Measurements from ENCODE around the gene ZNG1A. TPM values are rescaled to one million over a fixed set of nuclear protein-coding genes. Genes with fewer than 3 reads are reported as not detected.

ZNG1A gene
- total and polyA plus RNA-seq, 2 experiments from 2014 or later: 70.3 to 180 TPM

DNA sequence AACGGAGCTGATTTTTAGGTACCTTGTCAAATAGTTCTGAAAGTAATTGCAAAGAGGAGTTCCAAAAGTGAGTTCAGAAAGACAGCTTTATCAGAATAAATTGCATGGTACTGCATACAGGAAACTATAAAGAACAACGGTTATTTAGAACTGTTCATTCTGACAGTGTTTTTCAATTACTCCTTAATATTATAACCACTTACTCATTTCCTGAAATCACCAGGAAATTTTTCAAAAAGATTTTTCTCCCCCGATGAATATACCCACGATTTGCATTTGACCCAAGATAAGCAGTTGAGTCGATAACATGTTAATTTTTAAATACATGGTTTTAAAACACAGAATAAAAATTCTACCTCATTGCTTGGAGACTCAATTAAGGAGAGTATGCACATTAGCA lies 45.2 kb upstream of the ZNG1A start (continued):
- TF ChIP-seq STAT1 (IDR thresholded peaks at IDR 0.05; ENCODE audit: unreplicated experiment) (no peak), EZH2 (IDR thresholded peaks at IDR 0.05; ENCODE audit: low read depth, unreplicated experiment) (no peak), ZNF114 (CRISPR knock-in tag; IDR thresholded peaks at IDR 0.05) (no peak)
- TF ChIP-seq, protein P1, sequence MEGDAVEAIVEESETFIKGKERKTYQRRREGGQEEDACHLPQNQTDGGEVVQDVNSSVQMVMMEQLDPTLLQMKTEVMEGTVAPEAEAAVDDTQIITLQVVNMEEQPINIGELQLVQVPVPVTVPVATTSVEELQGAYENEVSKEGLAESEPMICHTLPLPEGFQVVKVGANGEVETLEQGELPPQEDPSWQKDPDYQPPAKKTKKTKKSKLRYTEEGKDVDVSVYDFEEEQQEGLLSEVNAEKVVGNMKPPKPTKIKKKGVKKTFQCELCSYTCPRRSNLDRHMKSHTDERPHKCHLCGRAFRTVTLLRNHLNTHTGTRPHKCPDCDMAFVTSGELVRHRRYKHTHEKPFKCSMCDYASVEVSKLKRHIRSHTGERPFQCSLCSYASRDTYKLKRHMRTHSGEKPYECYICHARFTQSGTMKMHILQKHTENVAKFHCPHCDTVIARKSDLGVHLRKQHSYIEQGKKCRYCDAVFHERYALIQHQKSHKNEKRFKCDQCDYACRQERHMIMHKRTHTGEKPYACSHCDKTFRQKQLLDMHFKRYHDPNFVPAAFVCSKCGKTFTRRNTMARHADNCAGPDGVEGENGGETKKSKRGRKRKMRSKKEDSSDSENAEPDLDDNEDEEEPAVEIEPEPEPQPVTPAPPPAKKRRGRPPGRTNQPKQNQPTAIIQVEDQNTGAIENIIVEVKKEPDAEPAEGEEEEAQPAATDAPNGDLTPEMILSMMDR (conservative IDR thresholded peaks at IDR 0.05; ENCODE audit: low read depth in 2 of 2): no peak
- TF ChIP-seq, protein P2, sequence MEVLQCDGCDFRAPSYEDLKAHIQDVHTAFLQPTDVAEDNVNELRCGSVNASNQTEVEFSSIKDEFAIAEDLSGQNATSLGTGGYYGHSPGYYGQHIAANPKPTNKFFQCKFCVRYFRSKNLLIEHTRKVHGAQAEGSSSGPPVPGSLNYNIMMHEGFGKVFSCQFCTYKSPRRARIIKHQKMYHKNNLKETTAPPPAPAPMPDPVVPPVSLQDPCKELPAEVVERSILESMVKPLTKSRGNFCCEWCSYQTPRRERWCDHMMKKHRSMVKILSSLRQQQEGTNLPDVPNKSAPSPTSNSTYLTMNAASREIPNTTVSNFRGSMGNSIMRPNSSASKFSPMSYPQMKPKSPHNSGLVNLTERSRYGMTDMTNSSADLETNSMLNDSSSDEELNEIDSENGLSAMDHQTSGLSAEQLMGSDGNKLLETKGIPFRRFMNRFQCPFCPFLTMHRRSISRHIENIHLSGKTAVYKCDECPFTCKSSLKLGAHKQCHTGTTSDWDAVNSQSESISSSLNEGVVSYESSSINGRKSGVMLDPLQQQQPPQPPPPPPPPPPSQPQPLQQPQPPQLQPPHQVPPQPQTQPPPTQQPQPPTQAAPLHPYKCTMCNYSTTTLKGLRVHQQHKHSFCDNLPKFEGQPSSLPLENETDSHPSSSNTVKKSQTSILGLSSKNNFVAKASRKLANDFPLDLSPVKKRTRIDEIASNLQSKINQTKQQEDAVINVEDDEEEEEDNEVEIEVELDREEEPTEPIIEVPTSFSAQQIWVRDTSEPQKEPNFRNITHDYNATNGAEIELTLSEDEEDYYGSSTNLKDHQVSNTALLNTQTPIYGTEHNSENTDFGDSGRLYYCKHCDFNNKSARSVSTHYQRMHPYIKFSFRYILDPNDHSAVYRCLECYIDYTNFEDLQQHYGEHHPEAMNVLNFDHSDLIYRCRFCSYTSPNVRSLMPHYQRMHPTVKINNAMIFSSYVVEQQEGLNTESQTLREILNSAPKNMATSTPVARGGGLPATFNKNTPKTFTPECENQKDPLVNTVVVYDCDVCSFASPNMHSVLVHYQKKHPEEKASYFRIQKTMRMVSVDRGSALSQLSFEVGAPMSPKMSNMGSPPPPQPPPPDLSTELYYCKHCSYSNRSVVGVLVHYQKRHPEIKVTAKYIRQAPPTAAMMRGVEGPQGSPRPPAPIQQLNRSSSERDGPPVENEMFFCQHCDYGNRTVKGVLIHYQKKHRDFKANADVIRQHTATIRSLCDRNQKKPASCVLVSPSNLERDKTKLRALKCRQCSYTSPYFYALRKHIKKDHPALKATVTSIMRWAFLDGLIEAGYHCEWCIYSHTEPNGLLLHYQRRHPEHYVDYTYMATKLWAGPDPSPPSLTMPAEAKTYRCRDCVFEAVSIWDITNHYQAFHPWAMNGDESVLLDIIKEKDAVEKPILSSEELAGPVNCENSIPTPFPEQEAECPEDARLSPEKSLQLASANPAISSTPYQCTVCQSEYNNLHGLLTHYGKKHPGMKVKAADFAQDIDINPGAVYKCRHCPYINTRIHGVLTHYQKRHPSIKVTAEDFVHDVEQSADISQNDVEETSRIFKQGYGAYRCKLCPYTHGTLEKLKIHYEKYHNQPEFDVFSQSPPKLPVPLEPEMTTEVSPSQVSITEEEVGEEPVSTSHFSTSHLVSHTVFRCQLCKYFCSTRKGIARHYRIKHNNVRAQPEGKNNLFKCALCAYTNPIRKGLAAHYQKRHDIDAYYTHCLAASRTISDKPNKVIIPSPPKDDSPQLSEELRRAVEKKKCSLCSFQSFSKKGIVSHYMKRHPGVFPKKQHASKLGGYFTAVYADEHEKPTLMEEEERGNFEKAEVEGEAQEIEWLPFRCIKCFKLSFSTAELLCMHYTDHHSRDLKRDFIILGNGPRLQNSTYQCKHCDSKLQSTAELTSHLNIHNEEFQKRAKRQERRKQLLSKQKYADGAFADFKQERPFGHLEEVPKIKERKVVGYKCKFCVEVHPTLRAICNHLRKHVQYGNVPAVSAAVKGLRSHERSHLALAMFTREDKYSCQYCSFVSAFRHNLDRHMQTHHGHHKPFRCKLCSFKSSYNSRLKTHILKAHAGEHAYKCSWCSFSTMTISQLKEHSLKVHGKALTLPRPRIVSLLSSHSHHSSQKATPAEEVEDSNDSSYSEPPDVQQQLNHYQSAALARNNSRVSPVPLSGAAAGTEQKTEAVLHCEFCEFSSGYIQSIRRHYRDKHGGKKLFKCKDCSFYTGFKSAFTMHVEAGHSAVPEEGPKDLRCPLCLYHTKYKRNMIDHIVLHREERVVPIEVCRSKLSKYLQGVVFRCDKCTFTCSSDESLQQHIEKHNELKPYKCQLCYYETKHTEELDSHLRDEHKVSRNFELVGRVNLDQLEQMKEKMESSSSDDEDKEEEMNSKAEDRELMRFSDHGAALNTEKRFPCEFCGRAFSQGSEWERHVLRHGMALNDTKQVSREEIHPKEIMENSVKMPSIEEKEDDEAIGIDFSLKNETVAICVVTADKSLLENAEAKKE (CRISPR knock-in tag; IDR thresholded peaks at IDR 0.05): no peak

DNA sequence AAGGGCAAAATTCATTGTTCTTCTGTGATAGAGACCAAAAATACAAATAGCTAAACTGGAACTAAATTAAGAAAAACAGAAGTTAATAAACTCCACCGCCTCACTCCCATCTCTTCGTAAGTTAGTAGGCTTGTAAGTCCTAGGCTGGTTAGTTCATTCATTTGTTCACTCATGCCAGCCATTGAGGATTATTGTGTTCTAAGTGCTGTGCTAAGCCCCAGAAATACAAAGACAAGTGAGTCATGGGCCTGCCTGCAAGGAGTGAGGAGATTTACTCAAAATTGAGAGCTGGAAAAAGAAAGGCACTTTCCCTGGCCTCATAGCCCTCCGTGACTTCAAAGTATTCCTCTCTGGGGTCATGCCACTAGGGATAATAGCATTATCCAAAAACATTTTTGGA lies 44.3 kb upstream of the ZNG1A start:
- no peaks in the 10 kb centered on the region for H3K79me2 ChIP-seq (replicated peaks; ENCODE audit: insufficient read depth)
- Mint-ChIP-seq H3K4me3 (no peak overlapping the region), H3K27me3 (ENCODE audit: insufficient read depth, low read depth, poor library complexity) (no peaks in the 10 kb centered on the region), H3K36me3 (ENCODE audit: low read depth) (no peaks in the 10 kb centered on the region), H3K9me3 (no peaks in the 10 kb centered on the region), H3K27ac (no peak overlapping the region), H3K4me1 (peaks cover 9% of the 10 kb centered on the region)
- no peak overlapping the region for H3K4me3 ChIP-seq
- no peak overlapping the region for H3K27ac ChIP-seq (ENCODE audit: low read depth)
- H3K4me1 ChIP-seq (ENCODE audit: insufficient read depth): no peaks in the 10 kb centered on the region
- DNase-seq (ENCODE audit: low spot score): no peak
- no peaks in the 10 kb centered on the region for H3F3A ChIP-seq (replicated peaks; ENCODE audit: low read depth)
- no peaks in the 10 kb centered on the region for H3K36me3 ChIP-seq (ENCODE audit: insufficient read depth)
- no peak overlapping the region for H3K4me2 ChIP-seq
- no peaks in the 10 kb centered on the region for H3K27me3 ChIP-seq (ENCODE audit: insufficient read depth)
- H2AFZ ChIP-seq: no peak overlapping the region
- H3K9me2 ChIP-seq (ENCODE audit: insufficient read depth): no peaks in the 10 kb centered on the region
- no peaks in the 10 kb centered on the region for H4K20me1 ChIP-seq (replicated peaks; ENCODE audit: insufficient read depth)
- ATAC-seq: peak; percentile 37
- TF ChIP-seq, protein P3, sequence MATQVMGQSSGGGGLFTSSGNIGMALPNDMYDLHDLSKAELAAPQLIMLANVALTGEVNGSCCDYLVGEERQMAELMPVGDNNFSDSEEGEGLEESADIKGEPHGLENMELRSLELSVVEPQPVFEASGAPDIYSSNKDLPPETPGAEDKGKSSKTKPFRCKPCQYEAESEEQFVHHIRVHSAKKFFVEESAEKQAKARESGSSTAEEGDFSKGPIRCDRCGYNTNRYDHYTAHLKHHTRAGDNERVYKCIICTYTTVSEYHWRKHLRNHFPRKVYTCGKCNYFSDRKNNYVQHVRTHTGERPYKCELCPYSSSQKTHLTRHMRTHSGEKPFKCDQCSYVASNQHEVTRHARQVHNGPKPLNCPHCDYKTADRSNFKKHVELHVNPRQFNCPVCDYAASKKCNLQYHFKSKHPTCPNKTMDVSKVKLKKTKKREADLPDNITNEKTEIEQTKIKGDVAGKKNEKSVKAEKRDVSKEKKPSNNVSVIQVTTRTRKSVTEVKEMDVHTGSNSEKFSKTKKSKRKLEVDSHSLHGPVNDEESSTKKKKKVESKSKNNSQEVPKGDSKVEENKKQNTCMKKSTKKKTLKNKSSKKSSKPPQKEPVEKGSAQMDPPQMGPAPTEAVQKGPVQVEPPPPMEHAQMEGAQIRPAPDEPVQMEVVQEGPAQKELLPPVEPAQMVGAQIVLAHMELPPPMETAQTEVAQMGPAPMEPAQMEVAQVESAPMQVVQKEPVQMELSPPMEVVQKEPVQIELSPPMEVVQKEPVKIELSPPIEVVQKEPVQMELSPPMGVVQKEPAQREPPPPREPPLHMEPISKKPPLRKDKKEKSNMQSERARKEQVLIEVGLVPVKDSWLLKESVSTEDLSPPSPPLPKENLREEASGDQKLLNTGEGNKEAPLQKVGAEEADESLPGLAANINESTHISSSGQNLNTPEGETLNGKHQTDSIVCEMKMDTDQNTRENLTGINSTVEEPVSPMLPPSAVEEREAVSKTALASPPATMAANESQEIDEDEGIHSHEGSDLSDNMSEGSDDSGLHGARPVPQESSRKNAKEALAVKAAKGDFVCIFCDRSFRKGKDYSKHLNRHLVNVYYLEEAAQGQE (IDR thresholded peaks at IDR 0.05; ENCODE audit: unreplicated experiment): no peak
- TF ChIP-seq EZH2 (IDR thresholded peaks at IDR 0.05; ENCODE audit: low read depth, unreplicated experiment) (no peak), ZNF331 (CRISPR knock-in tag; IDR thresholded peaks at IDR 0.05; ENCODE audit: low read depth) (no peak), STAT1 (IDR thresholded peaks at IDR 0.05; ENCODE audit: unreplicated experiment) (no peak), ZNF114 (CRISPR knock-in tag; IDR thresholded peaks at IDR 0.05) (no peak)
